Measurements from ENCODE around the gene GUCA2B. TPM values are rescaled to one million over a fixed set of nuclear protein-coding genes. Genes with fewer than 3 reads are reported as not detected.
A peak's percentile ranks its signal among the peaks of the same experiment; 100 is the strongest.

Gene GUCA2B
- total and polyA plus RNA-seq, 4 experiments from 2014 or later = not detected

DNA sequence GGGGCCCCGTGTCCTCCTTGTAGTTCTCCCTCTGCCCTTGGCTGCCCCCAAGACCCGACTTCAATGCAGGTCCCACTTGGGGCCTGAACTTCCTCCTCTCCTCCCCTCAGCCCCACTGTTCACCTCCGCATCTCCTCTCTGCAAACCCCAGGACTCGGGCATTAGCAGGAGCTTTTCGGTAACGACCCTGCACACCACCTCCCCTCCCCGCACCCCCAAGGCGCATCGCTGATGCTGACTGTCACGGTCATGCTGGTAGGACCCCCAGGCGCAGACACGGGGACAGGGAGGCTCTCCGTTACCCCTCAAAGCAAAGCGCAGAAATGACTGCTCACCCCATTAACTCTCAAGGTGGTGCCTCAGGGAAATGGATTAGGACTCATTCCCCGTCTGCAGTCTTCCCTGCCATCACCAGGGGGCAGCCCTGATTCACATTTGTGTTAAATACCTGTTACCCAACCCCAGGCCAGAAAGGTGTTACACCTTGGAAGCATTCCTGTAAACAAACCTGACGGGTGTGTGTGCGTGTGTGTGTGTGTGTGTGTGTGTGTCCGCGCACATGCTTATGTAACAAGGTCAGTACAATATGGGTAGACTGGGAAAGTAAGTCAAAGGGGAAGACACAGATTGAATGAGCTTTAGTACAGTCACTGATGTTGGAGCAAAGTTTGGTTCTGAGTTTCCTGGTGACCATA lies 6.4 kb upstream of the GUCA2B start:
- no peaks in the 10 kb centered on the region for H3K9me3 ChIP-seq (ENCODE audit: control insufficient read depth in 1 of 2, low read length in 2 of 2)
- no peak overlapping the region for H3K27ac Mint-ChIP-seq
- H3K4me3 ChIP-seq (ENCODE audit: low read length in 2 of 2) = no peak overlapping the region
- H3K36me3 Mint-ChIP-seq = no peaks in the 10 kb centered on the region
- ChIA-PET CTCF (ENCODE audit: partially characterized antibody) (interaction anchor here (0.6 to 1.8 kb wide), 5 partner anchors 11 to 492 kb away, joined by 3 to 9 read pairs (median 4); no protein-coding TSS in a partner anchor), POLR2A (ENCODE audit: partially characterized antibody) (interaction anchor here (0.7 kb wide), 1 partner anchor 196 kb away, joined by 3 read pairs; no protein-coding TSS in a partner anchor)
- no peaks in the 10 kb centered on the region for H3K9me3 Mint-ChIP-seq
- H3K4me3 Mint-ChIP-seq = no peak overlapping the region
- H3K27me3 Mint-ChIP-seq = peaks cover 10 to 16% of the 10 kb centered on the region in 2 donors
- intact Hi-C loops (cut with micrococcal nuclease) = loop anchor here (1.0 to 10.0 kb wide), 2 partner anchors 27 to 768 kb away; no protein-coding TSS in a partner anchor
- no peaks in the 10 kb centered on the region for H3K4me1 ChIP-seq (ENCODE audit: insufficient read depth, low read length)
- peaks cover 2 to 7% (median 3%) of the 10 kb centered on the region in 4 donors for H3K4me1 Mint-ChIP-seq
- H3K27me3 ChIP-seq (ENCODE audit: insufficient read depth, low read length) = no peaks in the 10 kb centered on the region
- H3K36me3 ChIP-seq (ENCODE audit: insufficient read depth, low read length) = no peaks in the 10 kb centered on the region
- no peak overlapping the region for H3K27ac ChIP-seq (ENCODE audit: low read depth, low read length)
- peak; percentile 56 to 72 (median 62) for DNase-seq

- Mint-ChIP-seq H3K4me1 (peaks cover 0 to 4% (median 2%) of the 10 kb centered on the region in 4 donors), H3K27me3 (peaks cover 7 to 15% of the 10 kb centered on the region in 2 donors), H3K4me3 (no peak overlapping the region), H3K27ac (no peak overlapping the region), H3K9me3 (no peaks in the 10 kb centered on the region), H3K36me3 (no peaks in the 10 kb centered on the region)
- H3K36me3 ChIP-seq (ENCODE audit: insufficient read depth, low read length) = no peaks in the 10 kb centered on the region
- H3K27ac ChIP-seq (ENCODE audit: low read depth, low read length) = no peak overlapping the region
- no peaks in the 10 kb centered on the region for H3K27me3 ChIP-seq (ENCODE audit: insufficient read depth, low read length)
- no peaks in the 10 kb centered on the region for H3K9me3 ChIP-seq (ENCODE audit: control insufficient read depth in 1 of 2, low read length in 2 of 2)
- no peak overlapping the region for H3K4me3 ChIP-seq (ENCODE audit: low read length in 2 of 2)
- DNase-seq = no peak
- ChIA-PET POLR2A (ENCODE audit: partially characterized antibody) (no interaction called here), CTCF (ENCODE audit: partially characterized antibody) (interaction anchor here (1.3 to 1.8 kb wide), 3 partner anchors 13 to 336 kb away, joined by 4 to 9 read pairs (median 5); no protein-coding TSS in a partner anchor)
- intact Hi-C loops (cut with micrococcal nuclease) = loop anchor here (10.0 kb wide), 1 partner anchor 767 kb away; no protein-coding TSS in a partner anchor
- H3K4me1 ChIP-seq (ENCODE audit: insufficient read depth, low read length) = no peaks in the 10 kb centered on the region
Observed at GRCh38 chr1:42148166-42148565, 5.0 kb upstream of the GUCA2B start.

DNA sequence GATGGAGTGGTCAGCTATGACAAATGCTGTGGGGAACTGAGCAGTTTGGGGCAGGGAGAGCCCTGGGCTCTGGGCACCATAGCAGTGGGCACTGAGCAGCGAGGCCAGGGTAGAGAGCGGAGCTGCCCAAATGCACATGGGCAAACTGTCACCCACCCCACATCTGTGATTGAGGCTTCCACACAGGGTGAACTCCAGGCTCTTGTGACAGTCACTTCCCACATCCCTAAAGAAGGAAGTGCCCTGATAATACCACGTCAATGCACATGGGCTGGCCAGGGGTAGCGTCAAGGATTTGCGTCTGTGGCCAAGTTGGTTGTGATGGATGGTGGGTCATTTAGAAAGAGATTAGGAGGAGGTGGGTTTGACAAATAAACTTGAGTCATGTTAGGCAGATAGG lies 2.6 kb upstream of the GUCA2B start:
- Histone ChIP-seq H3K27ac (ENCODE audit: low read depth, low read length) (no peak overlapping the region), H3K4me1 (ENCODE audit: insufficient read depth, low read length) (no peaks in the 10 kb centered on the region), H3K4me3 (ENCODE audit: low read length in 2 of 2) (no peak overlapping the region), H3K36me3 (ENCODE audit: insufficient read depth, low read length) (no peaks in the 10 kb centered on the region), H3K27me3 (ENCODE audit: insufficient read depth, low read length) (no peaks in the 10 kb centered on the region), H3K9me3 (ENCODE audit: control insufficient read depth in 1 of 2, low read length in 2 of 2) (no peaks in the 10 kb centered on the region)
- ChIA-PET CTCF (ENCODE audit: partially characterized antibody) (no interaction called here), POLR2A (ENCODE audit: partially characterized antibody) (no interaction called here)
- Mint-ChIP-seq H3K27me3 (peaks cover 2 to 10% of the 10 kb centered on the region in 2 donors), H3K36me3 (no peaks in the 10 kb centered on the region), H3K9me3 (no peaks in the 10 kb centered on the region), H3K4me3 (no peak overlapping the region), H3K27ac (no peak overlapping the region), H3K4me1 (no peaks in the 10 kb centered on the region)
- DNase-seq = no peak
- intact Hi-C loops (cut with micrococcal nuclease) = no loop called here

GRCh38 chr1:42152119-42152518 lies 1.1 kb upstream of the GUCA2B start:
- CTCF ChIA-PET (ENCODE audit: partially characterized antibody) = interaction anchor here (1.4 kb wide), 1 partner anchor 22 kb away, joined by 6 read pairs; no protein-coding TSS in a partner anchor
- no peaks in the 10 kb centered on the region for H3K36me3 Mint-ChIP-seq
- no peaks in the 10 kb centered on the region for H3K9me3 Mint-ChIP-seq
- POLR2A ChIA-PET (ENCODE audit: partially characterized antibody) = no interaction called here
- Histone ChIP-seq H3K27me3 (ENCODE audit: insufficient read depth, low read length) (no peaks in the 10 kb centered on the region), H3K4me3 (ENCODE audit: low read length in 2 of 2) (no peak overlapping the region), H3K4me1 (ENCODE audit: insufficient read depth, low read length) (no peaks in the 10 kb centered on the region), H3K36me3 (ENCODE audit: insufficient read depth, low read length) (no peaks in the 10 kb centered on the region), H3K27ac (ENCODE audit: low read depth, low read length) (no peak overlapping the region), H3K9me3 (ENCODE audit: control insufficient read depth in 1 of 2, low read length in 2 of 2) (no peaks in the 10 kb centered on the region)
- intact Hi-C loops (cut with micrococcal nuclease) = no loop called here
- no peak for DNase-seq
- no peaks in the 10 kb centered on the region for H3K4me1 Mint-ChIP-seq
- no peak overlapping the region for H3K4me3 Mint-ChIP-seq
- no peak overlapping the region for H3K27ac Mint-ChIP-seq
- H3K27me3 Mint-ChIP-seq = peaks cover 2 to 10% of the 10 kb centered on the region in 2 donors

DNA sequence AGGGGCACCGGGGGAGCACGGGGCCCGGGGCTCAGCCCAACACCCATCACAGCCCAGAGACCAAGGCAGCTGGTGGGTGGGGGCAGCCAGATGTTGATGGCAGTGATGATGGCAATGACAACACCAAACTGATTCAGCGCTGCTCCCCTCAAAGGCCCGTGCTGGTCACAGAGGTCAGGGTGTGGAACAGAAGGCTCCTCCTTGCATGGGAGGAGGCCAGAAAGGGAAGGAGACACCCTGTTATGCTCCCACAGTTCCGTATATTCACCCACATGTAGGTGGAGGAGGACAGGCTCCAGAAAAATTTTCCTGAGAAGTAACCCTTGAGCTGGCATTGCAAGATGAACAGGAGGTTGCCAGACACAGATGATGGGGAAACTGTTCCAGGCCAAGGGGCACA lies 414 bp downstream of the GUCA2B start:
- Mint-ChIP-seq H3K36me3 (no peaks in the 10 kb centered on the region), H3K4me1 (peaks cover 4 to 8% (median 5%) of the 10 kb centered on the region in 4 donors), H3K27ac (no peak overlapping the region), H3K4me3 (no peak overlapping the region), H3K9me3 (no peaks in the 10 kb centered on the region), H3K27me3 (peaks cover 2 to 10% of the 10 kb centered on the region in 2 donors)
- no peak overlapping the region for H3K27ac ChIP-seq (ENCODE audit: low read depth, low read length)
- DNase-seq = no peak
- H3K27me3 ChIP-seq (ENCODE audit: insufficient read depth, low read length) = no peaks in the 10 kb centered on the region
- intact Hi-C loops (cut with micrococcal nuclease) = no loop called here
- POLR2A ChIA-PET (ENCODE audit: partially characterized antibody) = no interaction called here
- CTCF ChIA-PET (ENCODE audit: partially characterized antibody) = no interaction called here
- H3K9me3 ChIP-seq (ENCODE audit: control insufficient read depth in 1 of 2, low read length in 2 of 2) = no peaks in the 10 kb centered on the region
- no peaks in the 10 kb centered on the region for H3K4me1 ChIP-seq (ENCODE audit: insufficient read depth, low read length)
- no peaks in the 10 kb centered on the region for H3K36me3 ChIP-seq (ENCODE audit: insufficient read depth, low read length)
- no peak overlapping the region for H3K4me3 ChIP-seq (ENCODE audit: low read length in 2 of 2)

DNA sequence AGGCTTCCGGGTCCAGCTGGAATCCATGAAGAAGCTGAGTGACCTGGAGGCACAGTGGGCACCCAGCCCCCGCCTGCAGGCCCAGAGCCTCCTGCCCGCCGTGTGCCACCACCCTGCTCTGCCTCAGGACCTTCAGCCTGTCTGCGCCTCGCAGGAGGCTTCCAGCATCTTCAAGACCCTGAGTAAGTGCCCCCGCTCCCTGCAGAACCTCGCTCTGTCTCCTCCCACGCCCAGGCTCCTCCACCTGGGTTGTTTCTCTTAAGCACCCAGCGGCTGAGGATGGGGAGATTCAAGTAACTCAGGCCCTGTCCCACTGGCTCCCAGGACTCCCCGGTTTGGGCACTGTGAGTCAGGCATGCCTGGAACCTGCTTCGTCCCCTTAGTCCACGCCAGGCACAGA lies 1.5 kb downstream of the GUCA2B start:
- ChIA-PET POLR2A (ENCODE audit: partially characterized antibody) (no interaction called here), CTCF (ENCODE audit: partially characterized antibody) (no interaction called here)
- Histone ChIP-seq H3K27ac (ENCODE audit: low read depth, low read length) (no peak overlapping the region), H3K36me3 (ENCODE audit: insufficient read depth, low read length) (no peaks in the 10 kb centered on the region), H3K4me1 (ENCODE audit: insufficient read depth, low read length) (no peaks in the 10 kb centered on the region), H3K4me3 (ENCODE audit: low read length in 2 of 2) (no peak overlapping the region), H3K9me3 (ENCODE audit: control insufficient read depth in 1 of 2, low read length in 2 of 2) (no peaks in the 10 kb centered on the region), H3K27me3 (ENCODE audit: insufficient read depth, low read length) (no peaks in the 10 kb centered on the region)
- H3K27me3 Mint-ChIP-seq = peaks cover 2 to 10% of the 10 kb centered on the region in 2 donors
- H3K9me3 Mint-ChIP-seq = no peaks in the 10 kb centered on the region
- peaks cover 4 to 9% (median 6%) of the 10 kb centered on the region in 4 donors for H3K4me1 Mint-ChIP-seq
- no peak overlapping the region for H3K4me3 Mint-ChIP-seq
- DNase-seq = no peak
- H3K36me3 Mint-ChIP-seq = no peaks in the 10 kb centered on the region
- intact Hi-C loops (cut with micrococcal nuclease) = loop anchor here (5.0 kb wide), 1 partner anchor 582 kb away; no protein-coding TSS in a partner anchor
- no peak overlapping the region for H3K27ac Mint-ChIP-seq

DNA sequence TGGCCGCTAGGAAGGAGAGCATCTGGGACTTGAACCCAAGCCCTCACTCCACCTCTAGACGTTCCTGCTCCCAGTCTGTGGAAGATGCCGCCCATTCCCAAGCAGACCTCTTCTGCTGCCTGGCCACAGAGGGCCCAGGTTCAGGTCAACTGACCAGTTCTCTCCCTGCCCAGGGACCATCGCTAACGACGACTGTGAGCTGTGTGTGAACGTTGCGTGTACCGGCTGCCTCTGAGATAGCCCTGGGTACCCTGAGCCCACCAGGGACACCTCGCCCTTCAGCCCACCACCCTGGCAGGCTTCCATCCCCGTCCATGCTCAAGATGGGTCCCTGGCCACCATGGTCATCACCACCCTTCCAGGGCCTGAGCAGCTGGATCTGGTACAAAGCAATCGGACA lies 2.2 kb downstream of the GUCA2B start:
- H3K4me1 ChIP-seq (ENCODE audit: insufficient read depth, low read length) = no peaks in the 10 kb centered on the region
- no peak overlapping the region for H3K4me3 Mint-ChIP-seq
- peaks cover under 1 to 5% of the 10 kb centered on the region in 2 donors for H3K27me3 Mint-ChIP-seq
- H3K4me3 ChIP-seq (ENCODE audit: low read length in 2 of 2) = no peak overlapping the region
- no peak for DNase-seq
- no peaks in the 10 kb centered on the region for H3K36me3 Mint-ChIP-seq
- H3K9me3 Mint-ChIP-seq = peaks cover 0 to under 1% (median 0%) of the 10 kb centered on the region in 8 donors
- no peaks in the 10 kb centered on the region for H3K27me3 ChIP-seq (ENCODE audit: insufficient read depth, low read length)
- POLR2A ChIA-PET (ENCODE audit: partially characterized antibody) = no interaction called here
- CTCF ChIA-PET (ENCODE audit: partially characterized antibody) = interaction anchor here (1.6 to 4.7 kb wide), 2 partner anchors 17 to 20 kb away, joined by 3 to 26 read pairs; no protein-coding TSS in a partner anchor
- intact Hi-C loops (cut with micrococcal nuclease) = loop anchor here (5.0 kb wide), 1 partner anchor 583 kb away; no protein-coding TSS in a partner anchor
- no peaks in the 10 kb centered on the region for H3K9me3 ChIP-seq (ENCODE audit: control insufficient read depth in 1 of 2, low read length in 2 of 2)
- H3K27ac Mint-ChIP-seq = no peak overlapping the region
- no peaks in the 10 kb centered on the region for H3K36me3 ChIP-seq (ENCODE audit: insufficient read depth, low read length)
- H3K4me1 Mint-ChIP-seq = peaks cover 4 to 9% (median 6%) of the 10 kb centered on the region in 4 donors
- no peak overlapping the region for H3K27ac ChIP-seq (ENCODE audit: low read depth, low read length)
